Fibroblast of pulmonary artery (primary cell): ENCODE results near the gene SFR1.
"Not testable (repeated sequence)": the region's sequence is repeated elsewhere in the genome, so short reads cannot be mapped to it uniquely, and the experiment has no call there.

Experiments
- DNase-seq: peaks from one replicate; pipeline ENCODE4 v3.0.0-alpha.2; 2010; ENCODE audit warnings: low read depth
- H3K4me3 ChIP-seq: replicated peaks from 2 replicates; pipeline ENCODE4 v1.5.1; 2011; ENCODE audit warnings: low read depth, mild to moderate bottlenecking, control low read depth, low read length, moderate library complexity
- TF ChIP-seq, protein P1 (sequence below): IDR thresholded peaks from 2 replicates; pipeline ENCODE4 v1.5.1; 2011; ENCODE audit warnings: mild to moderate bottlenecking, control low read depth, low read length, inconsistent platforms; ENCODE audit errors: missing control alignments

SFR1 gene

DNA sequence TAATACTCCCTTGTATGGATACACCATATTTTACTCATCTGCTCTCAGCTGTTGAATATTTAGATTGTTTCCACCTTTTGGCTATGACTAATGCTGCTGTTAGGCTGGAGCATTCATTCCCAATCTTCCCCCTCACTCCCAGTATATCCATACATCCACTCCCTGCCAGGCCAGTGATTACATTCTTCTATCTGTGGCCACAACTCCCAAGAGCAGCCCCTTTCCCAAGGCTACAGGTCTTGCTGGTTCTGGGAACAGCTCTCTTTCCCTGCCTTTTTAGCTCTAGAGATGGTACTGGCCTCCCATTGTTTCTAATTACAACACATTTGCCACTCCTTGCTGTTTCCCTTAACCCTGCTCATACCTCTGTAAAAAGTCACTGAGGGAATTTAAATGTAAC is 28.2 kb downstream of the SFR1 start:
- no peak for DNase-seq
- H3K4me3 ChIP-seq, result no peak overlapping the region
- TF ChIP-seq, protein P1, sequence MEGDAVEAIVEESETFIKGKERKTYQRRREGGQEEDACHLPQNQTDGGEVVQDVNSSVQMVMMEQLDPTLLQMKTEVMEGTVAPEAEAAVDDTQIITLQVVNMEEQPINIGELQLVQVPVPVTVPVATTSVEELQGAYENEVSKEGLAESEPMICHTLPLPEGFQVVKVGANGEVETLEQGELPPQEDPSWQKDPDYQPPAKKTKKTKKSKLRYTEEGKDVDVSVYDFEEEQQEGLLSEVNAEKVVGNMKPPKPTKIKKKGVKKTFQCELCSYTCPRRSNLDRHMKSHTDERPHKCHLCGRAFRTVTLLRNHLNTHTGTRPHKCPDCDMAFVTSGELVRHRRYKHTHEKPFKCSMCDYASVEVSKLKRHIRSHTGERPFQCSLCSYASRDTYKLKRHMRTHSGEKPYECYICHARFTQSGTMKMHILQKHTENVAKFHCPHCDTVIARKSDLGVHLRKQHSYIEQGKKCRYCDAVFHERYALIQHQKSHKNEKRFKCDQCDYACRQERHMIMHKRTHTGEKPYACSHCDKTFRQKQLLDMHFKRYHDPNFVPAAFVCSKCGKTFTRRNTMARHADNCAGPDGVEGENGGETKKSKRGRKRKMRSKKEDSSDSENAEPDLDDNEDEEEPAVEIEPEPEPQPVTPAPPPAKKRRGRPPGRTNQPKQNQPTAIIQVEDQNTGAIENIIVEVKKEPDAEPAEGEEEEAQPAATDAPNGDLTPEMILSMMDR, result no peak

DNA sequence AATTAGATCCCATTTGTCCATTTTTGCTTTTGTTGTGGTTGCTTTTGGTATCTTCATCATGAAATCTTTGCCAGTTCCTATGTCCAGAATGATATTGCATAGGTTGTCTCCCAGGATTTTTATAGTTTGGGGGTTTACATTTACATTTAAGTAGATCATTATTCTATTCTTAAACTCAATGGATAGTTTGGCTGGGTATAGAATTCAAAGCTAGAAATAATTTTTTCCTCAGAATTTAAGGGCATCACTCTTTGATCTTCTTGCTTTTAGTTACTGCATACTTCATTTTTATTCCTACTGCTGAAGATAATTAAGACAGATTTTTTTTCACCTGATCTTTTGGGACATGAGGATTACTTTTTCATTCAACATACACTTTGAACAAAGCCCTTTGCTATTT is 29.8 kb downstream of the SFR1 start:
- TF ChIP-seq, protein P1, result no peak
- no peak overlapping the region for H3K4me3 ChIP-seq
- DNase-seq, result no peak

DNA sequence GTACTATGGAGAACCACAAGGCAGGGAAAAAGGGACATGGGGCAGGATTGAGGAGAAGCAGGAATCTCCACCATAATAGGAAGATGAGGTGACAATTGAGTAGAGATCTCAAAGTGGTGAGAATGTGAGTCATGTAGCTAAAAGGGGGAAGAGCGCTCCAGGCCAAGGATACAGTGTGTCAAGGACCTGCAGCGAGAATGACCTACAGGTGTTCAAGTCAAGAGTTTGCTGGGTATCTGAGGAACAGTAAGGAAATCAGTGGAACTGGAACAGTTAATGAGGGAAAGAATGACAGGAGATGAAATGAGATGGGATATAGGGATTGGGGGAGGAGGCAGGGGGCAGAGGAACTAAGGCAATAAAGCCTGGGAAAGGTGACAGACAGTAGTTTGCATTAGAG is 33.6 kb downstream of the SFR1 start:
- TF ChIP-seq, protein P1, result no peak
- H3K4me3 ChIP-seq, result no peak overlapping the region
- no peak for DNase-seq

DNA sequence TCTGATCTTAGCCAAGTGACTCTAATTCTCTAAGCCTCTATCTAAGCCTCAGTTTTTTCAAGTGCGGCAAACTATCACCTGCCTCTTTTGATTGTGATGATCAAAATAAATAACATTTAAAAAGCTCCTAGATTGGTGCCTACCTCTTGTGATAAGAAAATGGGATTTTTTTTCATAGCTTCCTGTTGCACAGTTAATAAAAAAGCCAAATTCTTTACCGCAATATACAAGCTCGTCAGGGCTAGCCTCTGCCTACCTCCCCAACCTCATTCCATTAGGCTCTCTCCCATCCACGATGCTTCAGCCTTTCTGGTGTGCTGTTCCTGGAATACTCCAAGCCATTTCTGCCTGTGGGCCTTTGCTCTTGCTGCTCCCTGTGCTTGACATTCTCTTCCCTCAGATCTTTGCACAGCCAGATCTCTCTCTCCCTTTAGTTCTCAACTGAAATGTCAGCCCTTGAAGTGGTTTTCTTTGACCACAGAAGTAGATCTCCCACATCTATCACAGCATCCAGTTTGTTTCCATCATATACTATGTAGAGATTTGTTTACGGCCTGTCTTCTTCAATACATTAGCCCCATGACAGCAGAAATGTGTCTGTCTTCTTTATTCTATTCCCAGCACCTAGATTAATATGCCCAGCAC is 48.8 kb downstream of the SFR1 start:
- TF ChIP-seq, protein P1, result no peak
- no peak overlapping the region for H3K4me3 ChIP-seq
- DNase-seq, result no peak

DNA sequence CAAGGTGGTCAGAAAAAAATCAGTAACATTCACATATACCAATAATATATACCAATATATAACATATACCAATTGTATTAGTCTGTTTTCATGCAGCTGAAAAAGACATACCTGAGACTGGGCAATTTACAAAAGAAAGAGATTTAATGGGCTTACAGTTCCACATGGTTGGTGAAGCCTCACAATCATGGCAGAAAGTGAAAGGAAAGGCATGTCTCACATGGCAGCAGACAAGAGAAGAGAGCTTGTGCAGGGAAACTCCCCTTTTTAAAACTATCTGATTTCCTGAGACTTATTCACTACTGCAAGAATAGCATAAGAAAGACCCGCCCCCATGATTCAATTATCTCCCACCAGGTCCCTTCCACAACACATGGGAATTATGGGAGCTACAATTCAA is 52.2 kb downstream of the SFR1 start:
- H3K4me3 ChIP-seq, DNase-seq: not testable (repeated sequence)
